GM20000 (cell line): ENCODE data around the gene OPRM1.

Experiments
- DNase-seq: peaks from one replicate; pipeline ENCODE4 v3.0.0; 2012; ENCODE audit warnings: low spot score
- TF ChIP-seq, protein P1 (sequence below): IDR thresholded peaks from 2 replicates; pipeline ENCODE4 v1.5.1; 2012; ENCODE audit warnings: mild to moderate bottlenecking, control low read depth; ENCODE audit errors: extremely low read depth, missing control alignments

Gene OPRM1

DNA sequence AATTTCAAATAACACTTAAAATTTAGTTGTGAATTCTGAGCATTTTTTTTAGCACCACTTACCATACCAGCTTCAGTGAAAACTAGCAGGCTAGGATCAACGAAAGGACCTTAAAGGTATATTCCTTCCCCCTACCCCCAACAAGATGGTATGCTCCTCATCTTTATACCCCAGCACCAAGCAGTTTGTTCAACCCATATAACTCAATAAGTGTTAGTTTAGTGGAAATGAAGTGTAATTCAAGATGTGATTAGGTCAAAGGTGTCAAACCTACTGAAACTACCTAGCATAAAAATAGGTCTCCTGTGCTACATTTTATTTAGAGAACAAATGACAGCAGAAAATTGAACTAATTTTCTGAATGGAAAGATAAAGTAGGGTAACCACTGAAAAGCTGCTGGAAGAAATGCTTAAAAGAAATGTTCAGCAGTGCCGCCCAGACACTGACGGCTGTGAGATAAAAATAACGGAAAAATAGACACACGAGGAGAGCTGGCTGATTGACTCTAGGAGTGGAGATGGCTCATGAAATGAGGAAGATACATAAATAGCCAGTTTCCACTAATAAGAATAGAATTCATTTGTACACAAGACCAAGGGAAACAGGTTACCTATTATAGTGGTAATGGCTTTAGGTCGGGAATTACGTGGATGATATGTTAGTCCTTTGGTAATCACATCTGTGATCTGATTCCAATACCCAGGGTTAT is 222.8 kb downstream of the OPRM1 start:
- TF ChIP-seq, protein P1, sequence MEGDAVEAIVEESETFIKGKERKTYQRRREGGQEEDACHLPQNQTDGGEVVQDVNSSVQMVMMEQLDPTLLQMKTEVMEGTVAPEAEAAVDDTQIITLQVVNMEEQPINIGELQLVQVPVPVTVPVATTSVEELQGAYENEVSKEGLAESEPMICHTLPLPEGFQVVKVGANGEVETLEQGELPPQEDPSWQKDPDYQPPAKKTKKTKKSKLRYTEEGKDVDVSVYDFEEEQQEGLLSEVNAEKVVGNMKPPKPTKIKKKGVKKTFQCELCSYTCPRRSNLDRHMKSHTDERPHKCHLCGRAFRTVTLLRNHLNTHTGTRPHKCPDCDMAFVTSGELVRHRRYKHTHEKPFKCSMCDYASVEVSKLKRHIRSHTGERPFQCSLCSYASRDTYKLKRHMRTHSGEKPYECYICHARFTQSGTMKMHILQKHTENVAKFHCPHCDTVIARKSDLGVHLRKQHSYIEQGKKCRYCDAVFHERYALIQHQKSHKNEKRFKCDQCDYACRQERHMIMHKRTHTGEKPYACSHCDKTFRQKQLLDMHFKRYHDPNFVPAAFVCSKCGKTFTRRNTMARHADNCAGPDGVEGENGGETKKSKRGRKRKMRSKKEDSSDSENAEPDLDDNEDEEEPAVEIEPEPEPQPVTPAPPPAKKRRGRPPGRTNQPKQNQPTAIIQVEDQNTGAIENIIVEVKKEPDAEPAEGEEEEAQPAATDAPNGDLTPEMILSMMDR, result no peak
- peak; percentile 27 for DNase-seq

DNA sequence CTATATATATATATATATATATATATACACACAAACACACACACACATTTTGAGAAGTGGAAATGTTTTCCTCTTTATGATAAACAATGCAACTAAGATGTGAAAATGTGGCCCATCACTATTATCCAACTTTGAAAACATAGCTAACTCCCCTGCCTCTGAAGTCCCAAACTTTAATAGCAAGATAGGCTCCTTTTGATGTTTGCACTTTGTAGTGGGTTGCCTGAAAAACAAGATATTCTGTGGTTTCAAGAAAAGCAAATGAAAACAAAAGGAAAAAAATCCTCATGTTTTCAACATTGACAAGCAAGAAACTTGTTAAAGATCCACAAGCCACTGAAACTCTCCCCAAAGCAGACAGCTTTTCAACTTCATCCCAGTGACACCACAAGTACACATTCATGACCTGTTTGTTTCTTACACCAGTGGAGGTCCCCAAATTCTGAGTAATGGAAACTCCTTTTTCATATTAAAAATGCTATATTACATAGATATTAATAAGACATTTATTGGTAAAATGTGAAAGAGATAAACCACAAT is 227.6 kb downstream of the OPRM1 start:
- no peak for DNase-seq
- TF ChIP-seq, protein P1, result no peak

DNA sequence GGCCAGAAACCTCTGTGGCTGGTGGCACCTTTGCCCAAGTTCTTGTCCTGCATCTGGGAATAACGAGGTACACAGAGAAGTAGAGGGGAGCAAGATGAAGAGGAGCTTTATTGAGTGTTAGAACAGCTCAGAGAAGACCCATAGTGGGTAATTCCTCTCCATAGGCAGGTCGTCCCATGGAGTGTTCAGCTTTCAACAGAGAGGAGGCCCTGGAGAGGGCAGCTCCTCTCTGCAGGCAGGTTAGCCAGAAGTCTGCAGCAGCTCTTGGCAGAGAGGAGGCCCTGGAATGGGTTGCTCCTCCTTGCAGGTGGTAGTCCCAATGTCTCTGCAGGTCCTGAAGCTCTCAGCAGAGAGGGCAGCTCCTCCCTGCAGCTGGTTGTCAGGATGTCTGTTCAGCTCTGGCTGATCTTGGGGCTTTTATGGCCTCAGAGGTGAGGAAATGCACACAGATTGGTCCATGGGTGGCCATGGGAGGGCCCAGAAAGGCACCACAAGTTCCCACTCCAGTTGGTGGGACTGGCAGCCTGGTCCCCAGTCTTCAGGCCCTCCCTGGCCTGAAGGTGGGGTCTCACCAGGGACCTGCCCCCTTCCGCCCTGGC is 228.6 kb downstream of the OPRM1 start:
- DNase-seq, result no peak
- TF ChIP-seq, protein P1, result no peak

DNA sequence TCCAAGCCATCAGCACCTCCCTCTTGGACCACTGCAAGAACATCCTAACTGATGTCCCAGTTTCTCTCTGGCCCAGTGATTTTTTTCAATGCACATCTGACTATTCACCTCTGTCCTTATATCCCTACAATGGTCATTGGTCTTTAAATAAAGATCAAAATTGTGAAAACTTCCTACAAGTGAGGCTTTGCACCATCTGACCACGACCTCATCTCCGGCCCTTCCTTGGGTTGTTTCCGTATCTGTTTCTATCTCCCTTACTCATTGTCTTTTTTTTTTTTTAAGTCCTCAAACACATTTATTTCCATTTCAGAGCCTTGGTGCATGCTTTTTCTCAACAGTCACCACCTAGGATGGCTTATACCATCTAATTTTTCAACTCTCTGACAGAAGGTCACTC is 229.4 kb downstream of the OPRM1 start:
- TF ChIP-seq, protein P1, result no peak
- DNase-seq, result no peak

DNA sequence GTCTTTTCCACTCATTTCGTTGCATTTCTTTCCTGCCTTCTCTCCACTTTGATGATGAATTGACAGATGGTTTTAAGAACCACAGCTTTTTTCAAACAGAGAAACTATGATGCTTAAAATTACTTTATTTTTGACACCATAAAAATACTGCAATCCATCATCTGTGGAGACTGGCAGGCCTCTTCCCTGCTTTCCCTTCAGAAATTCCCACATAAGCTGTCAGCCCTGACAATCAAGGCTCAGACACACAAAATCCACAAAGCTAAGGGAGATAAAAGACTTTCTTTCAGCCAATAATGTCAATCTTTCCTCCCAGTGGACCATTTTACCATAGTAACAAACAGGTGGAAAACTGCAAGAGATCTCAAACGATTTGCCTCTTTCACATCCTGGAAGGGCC is 235.1 kb downstream of the OPRM1 start:
- DNase-seq, result no peak
- TF ChIP-seq, protein P1, result no peak

DNA sequence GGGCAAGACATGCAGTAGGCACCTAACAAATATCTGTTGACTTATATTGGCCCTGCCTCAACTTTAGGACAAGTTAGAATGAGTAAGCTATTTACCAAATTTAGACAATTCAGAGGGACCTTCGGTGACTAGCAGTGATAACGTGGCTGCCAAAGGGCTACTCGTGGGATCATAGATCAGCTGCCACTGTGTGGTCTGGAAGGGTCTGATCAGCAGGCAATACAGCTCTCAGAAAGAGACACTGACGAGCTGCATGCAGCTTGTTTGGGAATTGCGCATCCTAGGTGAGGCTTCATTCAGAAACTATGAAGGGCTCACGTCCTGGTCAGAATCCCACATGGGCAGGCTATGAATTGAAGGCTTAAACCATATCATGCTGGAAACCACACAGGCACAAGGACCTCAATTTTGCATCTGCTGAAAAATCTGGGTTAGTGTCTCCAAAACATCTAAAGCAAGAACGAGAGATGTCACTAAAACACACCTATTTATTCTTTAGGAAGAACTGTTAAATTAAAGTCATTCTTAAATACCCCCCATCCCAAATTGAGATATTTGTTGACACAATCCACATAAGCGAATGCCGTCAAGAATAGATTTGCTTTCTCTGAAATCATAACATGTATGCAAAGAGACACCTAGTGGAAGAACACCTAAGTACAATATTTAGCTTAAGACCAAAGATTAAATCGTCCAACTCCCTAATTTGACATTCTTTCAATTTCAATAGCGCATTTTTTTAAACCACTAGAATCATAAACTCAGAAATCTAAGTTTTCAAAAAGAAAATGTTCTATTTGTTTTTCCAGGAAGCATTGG is 238.0 kb downstream of the OPRM1 start:
- peak; percentile 58 for DNase-seq
- TF ChIP-seq, protein P1, result no peak

DNA sequence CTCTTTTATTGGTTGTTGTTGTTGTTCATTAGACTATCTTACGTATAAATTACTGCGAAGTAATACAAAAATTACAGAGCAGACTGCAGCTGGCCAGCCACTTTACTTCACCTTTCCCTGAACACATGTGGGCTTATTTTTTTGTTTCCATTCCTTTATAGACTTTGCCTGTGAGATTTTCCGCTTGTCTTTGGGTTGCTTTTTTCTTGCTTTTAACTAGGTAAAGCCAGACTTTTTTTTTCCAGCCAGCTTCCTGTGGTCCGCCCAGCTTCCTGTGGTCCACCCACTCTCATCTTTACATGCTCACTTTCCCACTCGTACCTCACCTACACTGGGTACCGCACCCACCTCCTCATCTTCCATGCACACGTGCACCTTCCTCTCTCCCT is 238.6 kb downstream of the OPRM1 start:
- DNase-seq, result no peak
- TF ChIP-seq, protein P1, result no peak
